ENCODE results near the gene USP40.
"Not testable (repeated sequence)": the region's sequence is repeated elsewhere in the genome, so short reads cannot be mapped to it uniquely, and the experiment has no call there.

Gene USP40

GRCh38 chr2:233584210-233584609, 17.6 kb upstream of the USP40 start (continued):
- no peak for TF ChIP-seq ZNF518A (tag by site-specific recombination; conservative IDR thresholded peaks at IDR 0.05; ENCODE audit: low read depth)
- no peak for TF ChIP-seq ZBTB11 (tag by site-specific recombination; conservative IDR thresholded peaks at IDR 0.05; ENCODE audit: low read depth)
- TF ChIP-seq ZFHX2 (tag by site-specific recombination; conservative IDR thresholded peaks at IDR 0.05) = no peak
- no peak for TF ChIP-seq ZNF645 (tag by site-specific recombination; IDR thresholded peaks at IDR 0.05)
- no peak for TF ChIP-seq OVOL3 (tag by site-specific recombination; IDR thresholded peaks at IDR 0.05)
- TF ChIP-seq ZNF837 (tag by site-specific recombination; IDR thresholded peaks at IDR 0.05) = no peak
- no peak for TF ChIP-seq ZNF155 (tag by site-specific recombination; IDR thresholded peaks at IDR 0.05)
- TF ChIP-seq ZNF24 (tag by site-specific recombination; IDR thresholded peaks at IDR 0.05) = no peak
- no peak for TF ChIP-seq ZNF175 (tag by site-specific recombination; IDR thresholded peaks at IDR 0.05)
- no peak for TF ChIP-seq ZNF704 (tag by site-specific recombination; IDR thresholded peaks at IDR 0.05)
- TF ChIP-seq PRDM4 (tag by site-specific recombination; IDR thresholded peaks at IDR 0.05) = no peak
- no peak for TF ChIP-seq ZIC2 (tag by site-specific recombination; IDR thresholded peaks at IDR 0.05)

GRCh38 chr2:233583217-233583965, 16.8 kb upstream of the USP40 start:
- not testable (repeated sequence) for H3K27ac ChIP-seq (ENCODE audit: extremely low read depth, low read depth, low read length)

GRCh38 chr2:233577341-233577740, 10.8 kb upstream of the USP40 start:
- POLR2A ChIA-PET; H3K27ac ChIP-seq (ENCODE audit: extremely low read depth, low read depth, low read length); H3K36me3 ChIP-seq (ENCODE audit: control insufficient read depth in 2 of 2, insufficient read depth in 1 of 2, low read length in 2 of 2); H3K9me3 ChIP-seq (ENCODE audit: control insufficient read depth, insufficient read depth, low read depth, low read length); H3K4me3 ChIP-seq (ENCODE audit: low read depth, low read length); H3K4me1 ChIP-seq (ENCODE audit: control insufficient read depth, insufficient read depth, low read length): not testable (repeated sequence)
- CTCF ChIA-PET = interaction anchor here (0.7 kb wide), 1 partner anchor 580 kb away, joined by 3 read pairs; no protein-coding TSS in a partner anchor

More at GRCh38 chr2:233583217-233583965, 16.8 kb upstream of the USP40 start:
- H3K4me3 ChIP-seq (ENCODE audit: low read depth, low read length); H3K9me3 ChIP-seq (ENCODE audit: control insufficient read depth, insufficient read depth, low read depth, low read length); H3K36me3 ChIP-seq (ENCODE audit: control insufficient read depth in 2 of 2, insufficient read depth in 1 of 2, low read length in 2 of 2); H3K4me1 ChIP-seq (ENCODE audit: control insufficient read depth, insufficient read depth, low read length); POLR2A ChIA-PET; CTCF ChIA-PET: not testable (repeated sequence)

All from HEK293 (cell line).